Keratinocyte (primary cell): Measurements from ENCODE around the gene GMPR2. TPM values are rescaled to one million over a fixed set of nuclear protein-coding genes. Genes with fewer than 3 reads are reported as not detected.

Experiments
- DNase-seq: peaks from one replicate; pipeline ENCODE4 v3.0.0-alpha.2; 2011; ENCODE audit warnings: low read depth, missing footprints, low spot score
- FAIRE-seq: peaks from 2 replicates; lab custom pipeline; 2011; peaks lifted over from hg19 to GRCh38; lab: Jason Lieb, UNC
- H2AFZ ChIP-seq: 2 replicates; pipeline ENCODE4 v1.6.0; 2012; ENCODE audit warnings: low read length, control low read depth, inconsistent platforms; ENCODE audit not compliant: control insufficient read depth
- H3K27ac ChIP-seq: 2 replicates; pipeline ENCODE4 v1.5.1; 2011; ENCODE audit warnings: low read length; ENCODE audit not compliant: control insufficient read depth, insufficient read depth
- H3K27me3 ChIP-seq: 3 replicates; pipeline ENCODE4 v1.6.0; 2011; ENCODE audit warnings: low read length; ENCODE audit not compliant: control insufficient read depth, insufficient read depth; ENCODE audit errors: extremely low read depth
- H3K36me3 ChIP-seq, 2 experiments: 2 replicates in 1 of 2; 3 replicates in 1 of 2; pipeline ENCODE4 v1.5.1; 2011; ENCODE audit warnings: low read length in 2 of 2, mild to moderate bottlenecking in 1 of 2; ENCODE audit not compliant: control insufficient read depth in 2 of 2, insufficient read depth in 2 of 2; ENCODE audit errors: extremely low read depth in 1 of 2
- H3K4me1 ChIP-seq: 3 replicates; pipeline ENCODE4 v1.5.1; 2011; ENCODE audit warnings: low read length; ENCODE audit not compliant: control insufficient read depth, insufficient read depth; ENCODE audit errors: extremely low read depth
- H3K4me2 ChIP-seq: 3 replicates; pipeline ENCODE4 v1.6.0; 2011; ENCODE audit warnings: low read depth, low read length; ENCODE audit not compliant: control insufficient read depth, insufficient read depth; ENCODE audit errors: extremely low read depth
- H3K4me3 ChIP-seq, 3 experiments: fragments of 200-600 bp in 1 of 3; sonication (generic) in 1 of 3; 2 replicates in 2 of 3; 3 replicates in 1 of 3; pipeline ENCODE4 v1.5.1; 2011 to 2016; ENCODE audit warnings: low read length in 3 of 3, mild to moderate bottlenecking in 3 of 3, control low read depth in 2 of 3, inconsistent platforms in 1 of 3, low read depth in 1 of 3, mixed read lengths in 1 of 3, mixed run types in 1 of 3, moderate library complexity in 1 of 3; ENCODE audit not compliant: control insufficient read depth in 2 of 3, insufficient read depth in 2 of 3; ENCODE audit errors: extremely low read depth in 1 of 3
- H3K79me2 ChIP-seq: 2 replicates; pipeline ENCODE4 v1.6.0; 2012; ENCODE audit warnings: low read length; ENCODE audit not compliant: control insufficient read depth, insufficient read depth
- H3K9ac ChIP-seq: 3 replicates; pipeline ENCODE4 v1.6.0; 2011; ENCODE audit warnings: low read length; ENCODE audit not compliant: control insufficient read depth, insufficient read depth; ENCODE audit errors: extremely low read depth
- H3K9me1 ChIP-seq: 3 replicates; pipeline ENCODE4 v1.6.0; 2011; ENCODE audit warnings: low read length; ENCODE audit not compliant: control insufficient read depth, insufficient read depth; ENCODE audit errors: extremely low read depth
- H3K9me3 ChIP-seq: 2 replicates; pipeline ENCODE4 v1.5.1; 2012; ENCODE audit warnings: low read depth, low read length; ENCODE audit not compliant: control insufficient read depth
- H4K20me1 ChIP-seq: 3 replicates; pipeline ENCODE4 v1.6.0; 2011; ENCODE audit warnings: low read length; ENCODE audit not compliant: control insufficient read depth, insufficient read depth; ENCODE audit errors: extremely low read depth
- EZH2 ChIP-seq: IDR thresholded peaks from one replicate; pipeline ENCODE4 v1.6.1; 2012; ENCODE audit warnings: inconsistent platforms, mild to moderate bottlenecking, low read length, moderate library complexity
- dilution Hi-C: fragments of 300-500 bp; cut with MboI; formaldehyde crosslinking; loops from one replicate; pipeline ENCODE4 v1.7.0; 2020; ENCODE audit warnings: low sequenced_read_pairs; ENCODE audit not compliant: extremely low pct_ligation_motif_present
- polyA plus RNA-seq, 5 experiments: library from polyadenylated mRNA; depleted of rRNA in 3 of 5; stranded (reverse) in 3 of 5; stranded (forward) in 1 of 5; unstranded in 1 of 5; fragments of >200 nt; gene quantifications; 1 replicate in 1 of 5; 2 replicates in 3 of 5; 3 replicates in 1 of 5; pipeline versions ENCODE4 v1.2.1 to v1.2.3, GENCODE V29; 2011 to 2012; ENCODE audit warnings: missing spikeins in 2 of 5, low read depth in 1 of 5, low replicate concordance in 1 of 5
- TF ChIP-seq, protein P1 (sequence below), 3 experiments: IDR thresholded peaks in 1 of 3; conservative IDR thresholded peaks in 1 of 3; optimal IDR thresholded peaks in 1 of 3; 2 replicates in 2 of 3; 3 replicates in 1 of 3; pipeline versions ENCODE3 to v1.5.1; 2011; ENCODE audit warnings: low read length in 3 of 3, mild to moderate bottlenecking in 3 of 3, moderate library complexity in 2 of 3, control low read depth in 1 of 3, inconsistent platforms in 1 of 3; ENCODE audit not compliant: insufficient read depth in 2 of 3; ENCODE audit errors: extremely low read depth in 1 of 3

Gene GMPR2
- polyA plus RNA-seq, 1 donor (not counting 4 experiments of a cell fraction or from before 2014, with no cell fraction given), result 84.6 TPM

GRCh38 chr14:24232121-24232644 lies 546 bp upstream of the GMPR2 start, which contains the start of gene NEDD8:
NEDD8 (minus strand) TSS chr14:24232367; CDS start chr14:24232267, 100 bp downstream.
- FAIRE-seq, result peak; percentile 61

GRCh38 chr14:24233538-24233866 lies 773 bp downstream of the GMPR2 start:
- Histone ChIP-seq H3K27me3 (no peaks in the 10 kb centered on the region), H3K79me2 (peaks cover 56% of the 10 kb centered on the region), H3K36me3 (peaks cover 15 to 39% of the 10 kb centered on the region in 2 experiments), H3K4me1 (peaks cover 37% of the 10 kb centered on the region), H3K27ac (peak overlapping the region; percentile 97), H3K4me3 (peak overlapping the region; percentile 70 to 83 (median 82)), H3K9me3 (no peaks in the 10 kb centered on the region), H3K9ac (peak overlapping the region; percentile 94), H3K9me1 (no peaks in the 10 kb centered on the region), H2AFZ (no peak overlapping the region), H4K20me1 (no peaks in the 10 kb centered on the region), H3K4me2 (peak overlapping the region; percentile 98)
- DNase-seq (no peak), FAIRE-seq (no peak)
- dilution Hi-C loops, result no loop called here
- TF ChIP-seq, protein P1, sequence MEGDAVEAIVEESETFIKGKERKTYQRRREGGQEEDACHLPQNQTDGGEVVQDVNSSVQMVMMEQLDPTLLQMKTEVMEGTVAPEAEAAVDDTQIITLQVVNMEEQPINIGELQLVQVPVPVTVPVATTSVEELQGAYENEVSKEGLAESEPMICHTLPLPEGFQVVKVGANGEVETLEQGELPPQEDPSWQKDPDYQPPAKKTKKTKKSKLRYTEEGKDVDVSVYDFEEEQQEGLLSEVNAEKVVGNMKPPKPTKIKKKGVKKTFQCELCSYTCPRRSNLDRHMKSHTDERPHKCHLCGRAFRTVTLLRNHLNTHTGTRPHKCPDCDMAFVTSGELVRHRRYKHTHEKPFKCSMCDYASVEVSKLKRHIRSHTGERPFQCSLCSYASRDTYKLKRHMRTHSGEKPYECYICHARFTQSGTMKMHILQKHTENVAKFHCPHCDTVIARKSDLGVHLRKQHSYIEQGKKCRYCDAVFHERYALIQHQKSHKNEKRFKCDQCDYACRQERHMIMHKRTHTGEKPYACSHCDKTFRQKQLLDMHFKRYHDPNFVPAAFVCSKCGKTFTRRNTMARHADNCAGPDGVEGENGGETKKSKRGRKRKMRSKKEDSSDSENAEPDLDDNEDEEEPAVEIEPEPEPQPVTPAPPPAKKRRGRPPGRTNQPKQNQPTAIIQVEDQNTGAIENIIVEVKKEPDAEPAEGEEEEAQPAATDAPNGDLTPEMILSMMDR (optimal IDR thresholded peaks at IDR 0.05 in 1 of 3, IDR thresholded peaks at IDR 0.05 in 1 of 3, conservative IDR thresholded peaks at IDR 0.05 in 1 of 3; ENCODE audit: extremely low read depth in 1 of 3, insufficient read depth in 2 of 3, low read length in 3 of 3), result no peak
- TF ChIP-seq EZH2, result no peak

More at GRCh38 chr14:24232121-24232644, 546 bp upstream of the GMPR2 start, which contains the start of gene NEDD8:
- no peak for DNase-seq
- TF ChIP-seq, protein P1 (optimal IDR thresholded peaks at IDR 0.05 in 1 of 3, IDR thresholded peaks at IDR 0.05 in 1 of 3, conservative IDR thresholded peaks at IDR 0.05 in 1 of 3; ENCODE audit: extremely low read depth in 1 of 3, insufficient read depth in 2 of 3, low read length in 3 of 3), result no peak
- TF ChIP-seq EZH2, result no peak
- H4K20me1 ChIP-seq, result no peaks in the 10 kb centered on the region
- H3K4me3 ChIP-seq, result peak within 1 kb of the TSS; percentile 70 to 83 (median 82)
- peak within 1 kb of the TSS; percentile 96 for H2AFZ ChIP-seq
- H3K9me3 ChIP-seq, result no peaks in the 10 kb centered on the region
- H3K4me1 ChIP-seq, result peaks cover 29% of the 10 kb centered on the region
- no peaks in the 10 kb centered on the region for H3K27me3 ChIP-seq
- peak within 1 kb of the TSS; percentile 94 for H3K9ac ChIP-seq
- no peaks in the 10 kb centered on the region for H3K9me1 ChIP-seq
- peak within 1 kb of the TSS; percentile 97 for H3K27ac ChIP-seq
- peaks cover 12 to 26% of the 10 kb centered on the region in 2 experiments for H3K36me3 ChIP-seq
- dilution Hi-C loops, result no loop called here
- H3K4me2 ChIP-seq, result peak within 1 kb of the TSS; percentile 98
- peaks cover 69% of the 10 kb centered on the region for H3K79me2 ChIP-seq
